Measurements from ENCODE around the gene CASP4. TPM values are rescaled to one million over a fixed set of nuclear protein-coding genes. Genes with fewer than 3 reads are reported as not detected.

The CASP4 gene
- total and polyA plus RNA-seq, 12 donors, result 6.6 to 42.7 (median 12.7) TPM

DNA sequence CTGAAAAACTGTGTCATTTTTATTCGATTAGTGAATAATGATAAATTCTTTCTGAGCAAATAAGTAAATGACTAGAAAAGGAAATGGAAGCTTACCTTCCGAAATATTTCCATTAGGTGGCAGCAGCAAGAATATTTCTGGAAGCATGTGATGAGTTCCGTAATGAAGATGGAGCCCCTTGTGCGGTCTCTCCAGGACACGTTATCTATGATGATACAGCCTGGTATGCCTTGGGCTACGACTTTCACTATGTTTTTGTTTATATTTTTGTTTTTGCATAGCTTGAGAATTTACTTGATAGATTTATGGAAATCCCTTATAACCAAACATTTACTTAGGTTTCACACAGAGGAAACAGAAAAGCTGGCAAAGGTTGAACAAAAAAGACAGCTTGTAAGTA lies 28.9 kb upstream of the CASP4 start:
- intact Hi-C loops (cut with DNase I), result loop anchor here in 1 of 10 donors (10.0 kb wide), 1 partner anchor 52 kb away; no protein-coding TSS in a partner anchor
- Histone ChIP-seq H3K27ac (no peak overlapping the region), H3K36me3 (no peaks in the 10 kb centered on the region), H3K4me3 (no peak overlapping the region), H3K9me3 (no peaks in the 10 kb centered on the region), H3K4me1 (peaks cover 0 to 2% (median 0%) of the 10 kb centered on the region in 9 donors), H3K27me3 (no peaks in the 10 kb centered on the region)
- WGBS, 2 donors, result 56 to 63% methylated on average over 6 of the region's 6 CpGs
- no peak for DNase-seq
- TF ChIP-seq, protein P1, sequence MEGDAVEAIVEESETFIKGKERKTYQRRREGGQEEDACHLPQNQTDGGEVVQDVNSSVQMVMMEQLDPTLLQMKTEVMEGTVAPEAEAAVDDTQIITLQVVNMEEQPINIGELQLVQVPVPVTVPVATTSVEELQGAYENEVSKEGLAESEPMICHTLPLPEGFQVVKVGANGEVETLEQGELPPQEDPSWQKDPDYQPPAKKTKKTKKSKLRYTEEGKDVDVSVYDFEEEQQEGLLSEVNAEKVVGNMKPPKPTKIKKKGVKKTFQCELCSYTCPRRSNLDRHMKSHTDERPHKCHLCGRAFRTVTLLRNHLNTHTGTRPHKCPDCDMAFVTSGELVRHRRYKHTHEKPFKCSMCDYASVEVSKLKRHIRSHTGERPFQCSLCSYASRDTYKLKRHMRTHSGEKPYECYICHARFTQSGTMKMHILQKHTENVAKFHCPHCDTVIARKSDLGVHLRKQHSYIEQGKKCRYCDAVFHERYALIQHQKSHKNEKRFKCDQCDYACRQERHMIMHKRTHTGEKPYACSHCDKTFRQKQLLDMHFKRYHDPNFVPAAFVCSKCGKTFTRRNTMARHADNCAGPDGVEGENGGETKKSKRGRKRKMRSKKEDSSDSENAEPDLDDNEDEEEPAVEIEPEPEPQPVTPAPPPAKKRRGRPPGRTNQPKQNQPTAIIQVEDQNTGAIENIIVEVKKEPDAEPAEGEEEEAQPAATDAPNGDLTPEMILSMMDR (IDR thresholded peaks at IDR 0.05), result peak in 1 of 9 donors; percentile 34
- no peak for ATAC-seq

DNA sequence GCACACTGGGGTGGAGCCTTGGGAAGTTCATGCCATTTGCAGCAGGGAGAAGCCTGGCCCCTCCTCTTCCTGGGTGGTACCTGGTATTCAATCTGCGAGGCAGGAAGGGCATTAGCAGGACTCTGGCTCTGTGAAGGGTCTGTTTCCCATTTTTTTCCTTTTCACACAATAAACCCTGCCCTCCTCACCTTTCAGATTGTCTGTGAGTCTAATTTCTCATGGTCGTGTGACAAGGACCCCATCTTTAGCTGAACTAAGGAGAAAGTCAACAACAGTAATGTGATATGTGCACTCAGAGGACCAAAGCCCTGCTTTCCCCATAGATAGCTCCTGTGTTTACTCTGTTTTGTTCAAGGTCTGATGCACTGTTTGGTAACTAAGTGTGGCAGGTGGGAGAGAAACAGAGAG lies 26.6 kb upstream of the CASP4 start:
- H3K27me3 ChIP-seq, result no peaks in the 10 kb centered on the region
- no peaks in the 10 kb centered on the region for H3K36me3 ChIP-seq
- WGBS, 2 donors, result 56 to 78% methylated on average over 2 of the region's 2 CpGs
- no peak overlapping the region for H3K4me3 ChIP-seq
- intact Hi-C loops (cut with DNase I), result loop anchor here in 1 of 10 donors (10.0 kb wide), 1 partner anchor 50 kb away; no protein-coding TSS in a partner anchor
- peak in 1 of 2 donors; percentile 8 for DNase-seq
- H3K27ac ChIP-seq, result peak overlapping the region in 1 of 10 donors; percentile 8
- H3K4me1 ChIP-seq, result peaks cover 0 to 3% (median 0%) of the 10 kb centered on the region in 9 donors
- peak in 2 of 8 donors; percentile 29 to 50 for ATAC-seq
- TF ChIP-seq, protein P1 (IDR thresholded peaks at IDR 0.05), result no peak
- H3K9me3 ChIP-seq, result no peaks in the 10 kb centered on the region

DNA sequence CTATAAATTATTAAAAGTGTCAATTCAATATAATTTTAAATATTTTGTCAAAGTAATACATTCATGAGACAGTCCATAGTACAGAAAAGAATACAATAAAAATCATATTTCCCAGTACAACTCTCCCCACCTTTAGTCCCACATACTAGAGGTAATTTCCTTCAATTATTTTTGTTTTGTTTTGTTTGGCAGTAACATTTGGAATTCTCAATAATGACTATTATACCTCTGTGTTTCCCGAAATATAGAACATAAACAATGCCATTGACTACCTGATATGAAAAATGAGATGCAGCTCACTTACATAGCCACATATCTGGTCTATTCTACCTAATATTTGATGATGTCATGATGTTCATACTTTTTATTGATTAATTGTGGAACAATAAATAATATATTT lies 24.4 kb upstream of the CASP4 start:
- Histone ChIP-seq H3K4me3 (no peak overlapping the region), H3K27ac (peak overlapping the region in 2 of 10 donors; percentile 29 to 41), H3K4me1 (peaks cover 0 to 3% (median 0%) of the 10 kb centered on the region in 9 donors), H3K27me3 (no peaks in the 10 kb centered on the region), H3K36me3 (no peaks in the 10 kb centered on the region), H3K9me3 (peaks cover 0 to 21% (median 9%) of the 10 kb centered on the region in 11 donors)
- TF ChIP-seq, protein P1 (IDR thresholded peaks at IDR 0.05), result no peak
- ATAC-seq, result peak in 1 of 8 donors; percentile 44
- 67 to 76% methylated on average over 1 of the region's 1 CpG for WGBS, 2 donors
- intact Hi-C loops (cut with DNase I), result loop anchor here in 2 of 10 donors (5.0 to 10.0 kb wide), 2 partner anchors 35 to 48 kb away; no protein-coding TSS in a partner anchor
- DNase-seq, result no peak

DNA sequence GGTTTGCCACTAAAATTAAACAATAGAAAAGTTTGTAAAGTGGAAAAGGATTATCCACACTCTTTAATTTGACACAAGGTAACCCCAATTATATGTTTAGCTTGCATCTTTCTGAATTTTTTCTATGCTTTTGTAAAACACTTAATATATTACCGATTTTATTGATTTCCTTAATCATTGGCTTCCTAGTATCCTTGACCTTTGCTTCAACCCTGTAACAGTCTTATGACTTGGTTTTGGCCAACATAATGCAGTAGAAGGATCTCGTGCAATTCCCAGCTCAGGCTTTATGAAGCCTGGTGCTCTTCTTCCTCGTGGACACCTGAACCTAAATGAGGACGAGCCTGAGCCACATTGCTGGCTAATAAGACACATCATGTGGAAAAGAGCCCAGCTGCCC lies 23.6 kb upstream of the CASP4 start:
- Histone ChIP-seq H3K4me3 (no peak overlapping the region), H3K27me3 (no peaks in the 10 kb centered on the region), H3K4me1 (peaks cover 0 to 3% (median 0%) of the 10 kb centered on the region in 9 donors), H3K9me3 (peaks cover 0 to 25% (median 9%) of the 10 kb centered on the region in 11 donors), H3K27ac (peak overlapping the region in 4 of 10 donors; percentile 26 to 54 (median 38)), H3K36me3 (no peaks in the 10 kb centered on the region)
- WGBS, 2 donors, result 89 to 91% methylated on average over 4 of the region's 4 CpGs
- TF ChIP-seq, protein P1 (IDR thresholded peaks at IDR 0.05), result no peak
- intact Hi-C loops (cut with DNase I), result loop anchor here in 2 of 10 donors (5.0 to 10.0 kb wide), 2 partner anchors 35 to 47 kb away; no protein-coding TSS in a partner anchor
- ATAC-seq, result no peak
- no peak for DNase-seq

Measured in heart right ventricle (tissue), 16 donors.